ENCODE results near the gene PTPRJ.

DNA sequence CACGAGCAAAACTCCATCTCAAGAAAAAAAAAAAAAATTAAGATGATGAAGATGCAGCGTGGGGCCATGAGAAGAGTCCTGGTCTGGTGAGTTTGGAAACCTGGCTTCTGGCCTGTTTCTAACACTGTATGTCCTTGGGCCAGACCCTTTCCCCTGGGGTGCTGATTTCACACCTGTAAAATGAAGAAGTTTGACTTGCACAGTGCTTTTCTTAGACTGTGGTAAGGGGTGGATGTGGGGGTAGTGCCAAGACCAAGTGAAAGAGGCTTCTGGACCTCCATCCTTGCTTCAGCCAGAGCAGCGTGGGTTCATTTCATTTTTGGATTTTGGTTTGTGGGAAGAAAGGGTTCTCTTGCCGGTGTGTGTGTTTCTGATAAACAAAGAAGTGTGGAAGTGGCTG is 42.1 kb downstream of the PTPRJ start:
- TF ChIP-seq, protein P1, sequence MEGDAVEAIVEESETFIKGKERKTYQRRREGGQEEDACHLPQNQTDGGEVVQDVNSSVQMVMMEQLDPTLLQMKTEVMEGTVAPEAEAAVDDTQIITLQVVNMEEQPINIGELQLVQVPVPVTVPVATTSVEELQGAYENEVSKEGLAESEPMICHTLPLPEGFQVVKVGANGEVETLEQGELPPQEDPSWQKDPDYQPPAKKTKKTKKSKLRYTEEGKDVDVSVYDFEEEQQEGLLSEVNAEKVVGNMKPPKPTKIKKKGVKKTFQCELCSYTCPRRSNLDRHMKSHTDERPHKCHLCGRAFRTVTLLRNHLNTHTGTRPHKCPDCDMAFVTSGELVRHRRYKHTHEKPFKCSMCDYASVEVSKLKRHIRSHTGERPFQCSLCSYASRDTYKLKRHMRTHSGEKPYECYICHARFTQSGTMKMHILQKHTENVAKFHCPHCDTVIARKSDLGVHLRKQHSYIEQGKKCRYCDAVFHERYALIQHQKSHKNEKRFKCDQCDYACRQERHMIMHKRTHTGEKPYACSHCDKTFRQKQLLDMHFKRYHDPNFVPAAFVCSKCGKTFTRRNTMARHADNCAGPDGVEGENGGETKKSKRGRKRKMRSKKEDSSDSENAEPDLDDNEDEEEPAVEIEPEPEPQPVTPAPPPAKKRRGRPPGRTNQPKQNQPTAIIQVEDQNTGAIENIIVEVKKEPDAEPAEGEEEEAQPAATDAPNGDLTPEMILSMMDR (IDR thresholded peaks at IDR 0.05): no peak
- no peak for TF ChIP-seq POLR2A (IDR thresholded peaks at IDR 0.05)

Data from right lobe of liver (tissue), 4 donors.